GM19023 (cell line): ENCODE measurements around the gene PLXNA2.

Source experiments
- ATAC-seq: cut with Tn5 transposase; IDR thresholded peaks from one replicate; pipeline ENCODE4 v1.9.1; 2021; ENCODE audit warnings: mild to moderate bottlenecking, moderate library complexity; ENCODE audit not compliant: unreplicated experiment

Gene PLXNA2

GRCh38 chr1:208243967-208244916 is at the start of gene PLXNA2:
Gene PLXNA2 (minus strand): TSS chr1:208244384. CDS start chr1:208217922, 26,462 bp downstream.
- ATAC-seq: no peak

- ATAC-seq: no peak
These were observed 48.7 kb upstream of the PLXNA2 start for GRCh38 chr1:208292908-208293307.

GRCh38 chr1:208291923-208292711 is 47.9 kb upstream of the PLXNA2 start:
- ATAC-seq: no peak

GRCh38 chr1:208291129-208291528 is 46.9 kb upstream of the PLXNA2 start:
- no peak for ATAC-seq

GRCh38 chr1:208289716-208290115 is 45.5 kb upstream of the PLXNA2 start:
- ATAC-seq: no peak

- ATAC-seq: no peak
These were observed 44.3 kb upstream of the PLXNA2 start for GRCh38 chr1:208288495-208288894.

- no peak for ATAC-seq
These were observed 36.7 kb upstream of the PLXNA2 start for GRCh38 chr1:208280681-208281450.

- ATAC-seq: no peak
These were observed 35.8 kb upstream of the PLXNA2 start for GRCh38 chr1:208279826-208280588.

- no peak for ATAC-seq
These were observed 34.5 kb upstream of the PLXNA2 start for GRCh38 chr1:208278638-208279037.

GRCh38 chr1:208276757-208277435 is 32.7 kb upstream of the PLXNA2 start:
- ATAC-seq: no peak

GRCh38 chr1:208275083-208275482 is 30.9 kb upstream of the PLXNA2 start:
- no peak for ATAC-seq

GRCh38 chr1:208273386-208274017 is 29.3 kb upstream of the PLXNA2 start:
- no peak for ATAC-seq

GRCh38 chr1:208272713-208273112 is 28.5 kb upstream of the PLXNA2 start:
- ATAC-seq: no peak

GRCh38 chr1:208272311-208272710 is 28.1 kb upstream of the PLXNA2 start:
- no peak for ATAC-seq

GRCh38 chr1:208271236-208271635 is 27.1 kb upstream of the PLXNA2 start:
- no peak for ATAC-seq

- ATAC-seq: no peak
These were observed 26.5 kb upstream of the PLXNA2 start for GRCh38 chr1:208270651-208271141.

GRCh38 chr1:208269338-208269666 is 25.1 kb upstream of the PLXNA2 start:
- ATAC-seq: no peak

GRCh38 chr1:208268541-208269337 is 24.6 kb upstream of the PLXNA2 start:
- no peak for ATAC-seq
